Fibroblast of lung (primary cell): ENCODE data around the gene ABCA10.

ENCODE experiments used
- EZH2 ChIP-seq: IDR thresholded peaks from 2 replicates; pipeline ENCODE4 v1.5.1; 2012; ENCODE audit warnings: low read length, control low read depth, mild to moderate bottlenecking; ENCODE audit errors: missing control alignments
- TF ChIP-seq, protein P1 (sequence below), 2 donors: IDR thresholded peaks in 1 of 2; conservative IDR thresholded peaks in 1 of 2; 1 replicate in 1 of 2; 2 replicates in 1 of 2; pipeline ENCODE4 v1.5.1; 2011 to 2012; ENCODE audit warnings: low read length in 2 of 2, control low read depth in 1 of 2, inconsistent platforms in 1 of 2, low read depth in 1 of 2, mild to moderate bottlenecking in 1 of 2

GRCh38 chr17:69123626-69124025 is 105.0 kb downstream of the ABCA10 start:
- TF ChIP-seq EZH2, result no peak
- TF ChIP-seq, protein P1, sequence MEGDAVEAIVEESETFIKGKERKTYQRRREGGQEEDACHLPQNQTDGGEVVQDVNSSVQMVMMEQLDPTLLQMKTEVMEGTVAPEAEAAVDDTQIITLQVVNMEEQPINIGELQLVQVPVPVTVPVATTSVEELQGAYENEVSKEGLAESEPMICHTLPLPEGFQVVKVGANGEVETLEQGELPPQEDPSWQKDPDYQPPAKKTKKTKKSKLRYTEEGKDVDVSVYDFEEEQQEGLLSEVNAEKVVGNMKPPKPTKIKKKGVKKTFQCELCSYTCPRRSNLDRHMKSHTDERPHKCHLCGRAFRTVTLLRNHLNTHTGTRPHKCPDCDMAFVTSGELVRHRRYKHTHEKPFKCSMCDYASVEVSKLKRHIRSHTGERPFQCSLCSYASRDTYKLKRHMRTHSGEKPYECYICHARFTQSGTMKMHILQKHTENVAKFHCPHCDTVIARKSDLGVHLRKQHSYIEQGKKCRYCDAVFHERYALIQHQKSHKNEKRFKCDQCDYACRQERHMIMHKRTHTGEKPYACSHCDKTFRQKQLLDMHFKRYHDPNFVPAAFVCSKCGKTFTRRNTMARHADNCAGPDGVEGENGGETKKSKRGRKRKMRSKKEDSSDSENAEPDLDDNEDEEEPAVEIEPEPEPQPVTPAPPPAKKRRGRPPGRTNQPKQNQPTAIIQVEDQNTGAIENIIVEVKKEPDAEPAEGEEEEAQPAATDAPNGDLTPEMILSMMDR (conservative IDR thresholded peaks at IDR 0.05 in 1 of 2, IDR thresholded peaks at IDR 0.05 in 1 of 2; ENCODE audit: low read depth in 1 of 2, low read length in 2 of 2), result no peak
